Activated gamma-delta T cell treated with Interleukin-2 at 50 U/mL for 16 hours (primary cell): Measurements from ENCODE around the gene FSIP1.

Source experiments
- DNase-seq: peaks from one replicate; pipeline ENCODE4 v3.0.0-alpha.2; 2020

The FSIP1 gene

GRCh38 chr15:39580117-39580484, 202.5 kb downstream of the FSIP1 start:
- DNase-seq = peak; percentile 91

GRCh38 chr15:39579487-39580116, 203.0 kb downstream of the FSIP1 start:
- DNase-seq = no peak

GRCh38 chr15:39578851-39579486, 203.7 kb downstream of the FSIP1 start:
- DNase-seq = no peak

- no peak for DNase-seq
Observed at GRCh38 chr15:39575180-39575579, 207.5 kb downstream of the FSIP1 start.

GRCh38 chr15:39574427-39574826, 208.2 kb downstream of the FSIP1 start:
- DNase-seq = no peak

- no peak for DNase-seq
Observed at GRCh38 chr15:39573844-39574243, 208.8 kb downstream of the FSIP1 start.

- no peak for DNase-seq
Observed at GRCh38 chr15:39573287-39573686, 209.4 kb downstream of the FSIP1 start.

- DNase-seq = no peak
Observed at GRCh38 chr15:39565851-39566250, 216.8 kb downstream of the FSIP1 start.

- no peak for DNase-seq
Observed at GRCh38 chr15:39564972-39565665, 217.5 kb downstream of the FSIP1 start.

GRCh38 chr15:39558421-39558820, 224.2 kb downstream of the FSIP1 start:
- no peak for DNase-seq

- DNase-seq = no peak
Observed at GRCh38 chr15:39556461-39556860, 226.2 kb downstream of the FSIP1 start.

- no peak for DNase-seq
Observed at GRCh38 chr15:39555885-39556284, 226.8 kb downstream of the FSIP1 start.

- no peak for DNase-seq
Observed at GRCh38 chr15:39554746-39555387, 227.8 kb downstream of the FSIP1 start.

- DNase-seq = no peak
Observed at GRCh38 chr15:39553947-39554693, 228.5 kb downstream of the FSIP1 start.

- no peak for DNase-seq
Observed at GRCh38 chr15:39552556-39552955, 230.1 kb downstream of the FSIP1 start.

GRCh38 chr15:39551476-39551875, 231.2 kb downstream of the FSIP1 start:
- DNase-seq = no peak
